AG04450 (cell line): ENCODE results near the gene UNC79. TPM values are rescaled to one million over a fixed set of nuclear protein-coding genes. Genes with fewer than 3 reads are reported as not detected.
A peak's percentile ranks its signal among the peaks of the same experiment; 100 is the strongest.

ENCODE experiments used
- CTCF ChIA-PET: fragments of 300-600, 350-600 bp; formaldehyde crosslinking; extraction: SDS; loops from one replicate; lab custom pipeline; 2022; ENCODE audit warnings: antibody characterized with exemption, inconsistent platforms; lab: Charles Lee
- POLR2A ChIA-PET: fragments of 350-600 bp; formaldehyde crosslinking; extraction: SDS; loops from one replicate; lab custom pipeline; 2021; ENCODE audit warnings: antibody characterized with exemption, inconsistent platforms; lab: Yijun Ruan, JAX
- DNase-seq: peaks from one replicate; pipeline ENCODE4 v3.0.0-alpha.2; 2011; ENCODE audit warnings: low read depth, low spot score
- H3K27ac ChIP-seq: one replicate; pipeline ENCODE4 v1.5.1; 2012; ENCODE audit warnings: low read depth, low read length, control low read depth
- H3K27me3 ChIP-seq: one replicate; pipeline ENCODE4 v1.6.0; 2012; ENCODE audit warnings: low read length; ENCODE audit not compliant: control insufficient read depth, insufficient read depth
- H3K4me3 ChIP-seq: 2 replicates; pipeline ENCODE4 v1.5.1; 2011; ENCODE audit warnings: mild to moderate bottlenecking, low read depth, low read length, control low read depth
- H3K9me3 ChIP-seq: 2 replicates; pipeline ENCODE4 v1.5.1; 2012; ENCODE audit warnings: low read length; ENCODE audit not compliant: control insufficient read depth, insufficient read depth
- CTCF ChIP-seq: IDR thresholded peaks from 2 replicates; pipeline ENCODE4 v1.5.1; 2011; ENCODE audit warnings: low read depth, low read length, control low read depth, inconsistent platforms
- polyA plus RNA-seq: library from polyadenylated mRNA; depleted of rRNA; stranded (reverse); fragments of >200 nt; gene quantifications from 2 replicates; pipeline ENCODE4 v1.2.3, GENCODE V29; 2011

Gene UNC79
- polyA plus RNA-seq, 1 experiment: 0.02 TPM

GRCh38 chr14:93643676-93644075 is 212.9 kb downstream of the UNC79 start:
- TF ChIP-seq CTCF: no peak
- no peak for DNase-seq
- H3K9me3 ChIP-seq: no peaks in the 10 kb centered on the region
- no peaks in the 10 kb centered on the region for H3K27me3 ChIP-seq
- no peak overlapping the region for H3K4me3 ChIP-seq
- CTCF ChIA-PET: interaction anchor here (1.3 kb wide), 1 partner anchor 10 kb away, joined by 4 read pairs; no protein-coding TSS in a partner anchor
- H3K27ac ChIP-seq: no peak overlapping the region
- POLR2A ChIA-PET: no interaction called here

- Histone ChIP-seq H3K27ac (no peak overlapping the region), H3K4me3 (no peak overlapping the region), H3K27me3 (no peaks in the 10 kb centered on the region), H3K9me3 (no peaks in the 10 kb centered on the region)
- ChIA-PET CTCF (interaction anchor here (1.1 kb wide), 1 partner anchor 9 kb away, joined by 3 read pairs; no protein-coding TSS in a partner anchor), POLR2A (no interaction called here)
- TF ChIP-seq CTCF: no peak
- no peak for DNase-seq
Observed at GRCh38 chr14:93645200-93645599, 214.5 kb downstream of the UNC79 start.

GRCh38 chr14:93648440-93649168 is 217.9 kb downstream of the UNC79 start:
- DNase-seq: no peak
- POLR2A ChIA-PET: no interaction called here
- no peak for TF ChIP-seq CTCF

GRCh38 chr14:93654599-93654998 is 223.9 kb downstream of the UNC79 start:
- ChIA-PET CTCF (interaction anchor here (0.7 to 2.9 kb wide), 16 partner anchors 8 to 526 kb away, joined by 3 to 20 read pairs (median 4); no protein-coding TSS in a partner anchor), POLR2A (no interaction called here)
- TF ChIP-seq CTCF: no peak
- Histone ChIP-seq H3K9me3 (no peaks in the 10 kb centered on the region), H3K27ac (no peak overlapping the region), H3K27me3 (no peaks in the 10 kb centered on the region), H3K4me3 (no peak overlapping the region)
- DNase-seq: no peak

More at GRCh38 chr14:93648440-93649168, 217.9 kb downstream of the UNC79 start:
- no peak overlapping the region for H3K27ac ChIP-seq
- CTCF ChIA-PET: no interaction called here
- H3K27me3 ChIP-seq: no peaks in the 10 kb centered on the region
- no peaks in the 10 kb centered on the region for H3K9me3 ChIP-seq
- H3K4me3 ChIP-seq: no peak overlapping the region

GRCh38 chr14:93655078-93655750 is 224.5 kb downstream of the UNC79 start:
- no peak for DNase-seq
- peak; percentile 53 for TF ChIP-seq CTCF
- Histone ChIP-seq H3K9me3 (no peaks in the 10 kb centered on the region), H3K27ac (no peak overlapping the region), H3K27me3 (no peaks in the 10 kb centered on the region), H3K4me3 (no peak overlapping the region)
- ChIA-PET POLR2A (no interaction called here), CTCF (interaction anchor here (0.6 to 2.9 kb wide), 22 partner anchors 8 to 585 kb away, joined by 3 to 20 read pairs (median 4); no protein-coding TSS in a partner anchor)
